Testis (tissue), 3 donors: Measurements from ENCODE around the gene CNKSR3. TPM values are rescaled to one million over a fixed set of nuclear protein-coding genes. Genes with fewer than 3 reads are reported as not detected.

ENCODE experiments used
- DNase-seq: peaks from one replicate; pipeline ENCODE4 v3.0.0-alpha.2; 2019
- H3K27ac ChIP-seq, 2 donors: fragments of 200-600 bp; sonication (generic); one replicate each; pipeline ENCODE4 v1.5.1; 2019
- H3K27me3 ChIP-seq: fragments of 200-600 bp; sonication (generic); one replicate; pipeline ENCODE4 v1.5.1; 2019
- H3K36me3 ChIP-seq: fragments of 200-600 bp; sonication (generic); one replicate; pipeline ENCODE4 v1.5.1; 2017; ENCODE audit warnings: low read depth; ENCODE audit errors: missing control alignments
- H3K4me1 ChIP-seq: fragments of 200-600 bp; sonication (generic); one replicate; pipeline ENCODE4 v1.5.1; 2019
- H3K4me3 ChIP-seq, 2 donors: fragments of 200-600 bp; sonication (generic); one replicate each; pipeline ENCODE4 v1.5.1; 2017 to 2019
- H3K9me3 ChIP-seq: fragments of 200-600 bp; sonication (generic); one replicate; pipeline ENCODE4 v1.5.1; 2017
- POLR2A ChIP-seq: fragments of 450-650 bp; IDR thresholded peaks from one replicate; pipeline ENCODE4 v1.6.1; 2017; ENCODE audit warnings: antibody characterized with exemption, mild to moderate bottlenecking, moderate library complexity
- WGBS, 2 donors: methylation state at CpG; one replicate each; pipeline ENCODE4 v1.1.5; 2018; 5-methylcytosine and 5-hydroxymethylcytosine counted together
- intact Hi-C: fragments of 100-400 bp; cut with DNase I; formaldehyde crosslinking; loops from one replicate; pipeline ENCODE4 v1.15.1; 2023; ENCODE audit warnings: low total_unique reads
- polyA plus RNA-seq: library from polyadenylated mRNA; stranded (reverse); fragments of 350-450 nt; fragmentation: Illumina TruSeq; extraction: RNeasy Lipid Tissue Mini Kit (QIAGEN cat#74804); gene quantifications from one replicate; pipeline ENCODE4 v1.2.3, GENCODE V29; 2014; ENCODE audit warnings: low read depth, low replicate concordance; ENCODE audit not compliant: insufficient read depth
- total RNA-seq, 2 donors: library from RNA; depleted of rRNA; stranded (reverse); fragments of >200 nt; gene quantifications; one replicate each; pipeline ENCODE4 v1.2.3, GENCODE V29; 2016
- TF ChIP-seq, protein P1 (sequence below), 3 experiments: fragments of 450-650 bp in 2 of 3; fragments of 200-600 bp in 1 of 3; sonication (generic) in 1 of 3; IDR thresholded peaks; one replicate each; pipeline ENCODE4 v1.5.1; 2016 to 2019; ENCODE audit warnings: antibody characterized with exemption in 3 of 3, mild to moderate bottlenecking in 2 of 3, moderate library complexity in 1 of 3

Gene CNKSR3
- total and polyA plus RNA-seq, 3 donors from 2014 or later = 26.0 to 28.7 (median 26.0) TPM

DNA sequence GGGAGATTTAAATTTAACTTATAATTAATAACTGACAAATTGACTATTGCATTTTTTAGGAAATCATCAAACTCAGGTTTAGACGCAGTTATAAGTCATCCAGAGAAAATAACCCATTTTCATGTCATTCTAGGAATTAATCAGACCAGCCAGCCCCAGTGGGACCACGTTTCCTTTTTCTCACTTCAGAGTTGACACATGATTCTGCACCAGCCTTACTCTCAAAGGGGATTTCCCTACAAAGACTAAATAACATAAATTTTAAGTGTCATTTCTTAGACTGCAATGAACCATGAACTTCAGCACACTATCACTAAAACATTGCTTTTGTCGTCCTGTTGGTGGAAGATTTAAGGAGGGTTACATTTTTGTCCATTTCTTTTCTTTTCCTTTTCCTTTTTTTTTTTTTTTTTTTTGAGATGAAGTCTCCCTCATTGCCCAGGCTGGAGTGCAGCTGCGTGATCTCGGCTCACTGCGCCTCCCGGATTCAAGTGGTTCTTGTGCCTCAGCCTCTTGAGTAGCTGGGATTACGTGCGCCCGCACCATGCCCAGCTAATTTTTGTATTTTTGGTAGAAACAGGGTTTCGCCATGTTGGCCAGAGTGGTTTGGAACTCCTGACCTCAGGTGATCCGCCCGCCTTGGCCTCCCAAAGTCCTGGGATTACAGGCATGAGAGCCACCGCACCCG is 157.4 kb downstream of the CNKSR3 start:
- no peak for TF ChIP-seq POLR2A
- TF ChIP-seq, protein P1, sequence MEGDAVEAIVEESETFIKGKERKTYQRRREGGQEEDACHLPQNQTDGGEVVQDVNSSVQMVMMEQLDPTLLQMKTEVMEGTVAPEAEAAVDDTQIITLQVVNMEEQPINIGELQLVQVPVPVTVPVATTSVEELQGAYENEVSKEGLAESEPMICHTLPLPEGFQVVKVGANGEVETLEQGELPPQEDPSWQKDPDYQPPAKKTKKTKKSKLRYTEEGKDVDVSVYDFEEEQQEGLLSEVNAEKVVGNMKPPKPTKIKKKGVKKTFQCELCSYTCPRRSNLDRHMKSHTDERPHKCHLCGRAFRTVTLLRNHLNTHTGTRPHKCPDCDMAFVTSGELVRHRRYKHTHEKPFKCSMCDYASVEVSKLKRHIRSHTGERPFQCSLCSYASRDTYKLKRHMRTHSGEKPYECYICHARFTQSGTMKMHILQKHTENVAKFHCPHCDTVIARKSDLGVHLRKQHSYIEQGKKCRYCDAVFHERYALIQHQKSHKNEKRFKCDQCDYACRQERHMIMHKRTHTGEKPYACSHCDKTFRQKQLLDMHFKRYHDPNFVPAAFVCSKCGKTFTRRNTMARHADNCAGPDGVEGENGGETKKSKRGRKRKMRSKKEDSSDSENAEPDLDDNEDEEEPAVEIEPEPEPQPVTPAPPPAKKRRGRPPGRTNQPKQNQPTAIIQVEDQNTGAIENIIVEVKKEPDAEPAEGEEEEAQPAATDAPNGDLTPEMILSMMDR (IDR thresholded peaks at IDR 0.05) = no peak
- Histone ChIP-seq H3K27me3 (no peaks in the 10 kb centered on the region), H3K27ac (no peak overlapping the region), H3K36me3 (no peaks in the 10 kb centered on the region), H3K4me1 (no peaks in the 10 kb centered on the region), H3K9me3 (no peaks in the 10 kb centered on the region), H3K4me3 (no peak overlapping the region)
- 93% methylated on average over 15 of the region's 15 CpGs for WGBS, 2 donors
- DNase-seq = no peak
- intact Hi-C loops = no loop called here

DNA sequence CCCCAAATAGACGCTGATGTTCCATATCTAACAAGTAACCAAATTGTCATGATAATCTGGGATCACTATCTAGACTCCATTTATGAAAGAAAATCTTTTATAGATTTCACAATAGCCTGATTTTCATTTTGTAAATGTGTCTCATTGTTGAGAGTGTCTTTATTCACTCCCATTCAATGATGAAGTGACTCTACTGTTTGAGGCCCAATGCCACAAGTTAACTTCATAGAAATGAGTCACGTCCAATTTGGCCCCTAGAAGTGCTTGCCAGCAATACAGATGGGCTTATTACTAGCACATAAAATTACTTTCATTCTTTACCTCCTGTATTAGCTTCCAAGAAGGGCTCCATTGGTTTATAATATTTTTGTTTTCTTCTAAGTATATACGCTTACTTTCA is 160.2 kb downstream of the CNKSR3 start:
- DNase-seq = no peak
- Histone ChIP-seq H3K4me1 (no peaks in the 10 kb centered on the region), H3K27ac (no peak overlapping the region), H3K4me3 (no peak overlapping the region), H3K9me3 (no peaks in the 10 kb centered on the region), H3K36me3 (no peaks in the 10 kb centered on the region), H3K27me3 (no peaks in the 10 kb centered on the region)
- intact Hi-C loops = no loop called here
- TF ChIP-seq POLR2A = no peak
- TF ChIP-seq, protein P1 (IDR thresholded peaks at IDR 0.05) = no peak
- 79 to 85% methylated on average over 3 of the region's 3 CpGs for WGBS, 2 donors

DNA sequence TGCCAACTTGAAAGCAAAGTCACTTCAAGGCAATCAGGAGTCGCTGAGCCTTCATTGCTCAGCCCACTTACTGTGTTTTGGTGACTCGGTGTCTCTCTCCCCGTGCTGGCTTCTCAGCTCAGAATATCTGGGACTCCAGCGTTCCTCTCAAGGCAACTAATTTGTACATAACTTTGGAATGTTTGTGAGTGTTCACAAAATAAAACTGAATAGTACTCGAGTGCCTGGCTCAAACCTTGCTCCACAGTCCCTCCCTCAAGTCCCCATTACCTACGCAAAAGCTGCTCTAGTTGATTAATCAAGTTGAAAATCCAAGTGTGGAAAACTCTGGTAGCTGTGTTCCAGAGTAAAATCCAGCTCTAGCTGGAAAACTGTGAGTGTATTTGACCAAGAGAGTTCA is 162.5 kb downstream of the CNKSR3 start:
- intact Hi-C loops = no loop called here
- Histone ChIP-seq H3K9me3 (no peaks in the 10 kb centered on the region), H3K27me3 (no peaks in the 10 kb centered on the region), H3K36me3 (no peaks in the 10 kb centered on the region), H3K4me1 (no peaks in the 10 kb centered on the region), H3K27ac (peak overlapping the region; percentile 19 to 59), H3K4me3 (no peak overlapping the region)
- TF ChIP-seq, protein P1 (IDR thresholded peaks at IDR 0.05) = no peak
- no peak for TF ChIP-seq POLR2A
- no peak for DNase-seq
- WGBS, 2 donors = 76 to 85% methylated on average over 6 of the region's 6 CpGs

DNA sequence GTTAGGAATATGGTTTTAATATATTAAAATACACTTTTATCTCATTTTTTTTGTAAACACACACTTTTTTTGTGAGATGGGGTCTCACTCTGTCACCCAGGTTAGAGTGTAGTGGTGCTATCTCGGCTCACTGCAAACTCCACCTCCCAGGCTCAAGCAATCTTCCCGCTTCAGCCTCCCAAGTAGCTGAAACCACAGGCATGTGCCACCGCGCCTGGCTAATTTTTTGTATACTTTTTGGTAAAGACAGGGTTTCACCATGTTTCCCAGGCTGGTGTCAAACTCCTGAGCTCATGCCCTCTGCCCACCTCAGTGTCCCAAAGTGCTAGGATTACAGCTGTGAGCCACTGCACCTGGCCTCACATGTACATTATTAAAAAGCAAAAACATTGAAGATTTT is 164.7 kb downstream of the CNKSR3 start:
- intact Hi-C loops = no loop called here
- Histone ChIP-seq H3K27ac (no peak overlapping the region), H3K4me3 (no peak overlapping the region), H3K9me3 (no peaks in the 10 kb centered on the region), H3K27me3 (no peaks in the 10 kb centered on the region), H3K36me3 (no peaks in the 10 kb centered on the region), H3K4me1 (no peaks in the 10 kb centered on the region)
- 87 to 96% methylated on average over 4 of the region's 4 CpGs for WGBS, 2 donors
- no peak for DNase-seq
- TF ChIP-seq POLR2A = no peak
- TF ChIP-seq, protein P1 (IDR thresholded peaks at IDR 0.05) = no peak
